IMR-90 (cell line): Measurements from ENCODE around the gene HTR3E. TPM values are rescaled to one million over a fixed set of nuclear protein-coding genes. Genes with fewer than 3 reads are reported as not detected.
"Not testable (repeated sequence)": the region's sequence is repeated elsewhere in the genome, so short reads cannot be mapped to it uniquely, and the experiment has no call there.

Experiments
- ATAC-seq: fragments of 200-7000 bp; cut with Tn5 transposase; 2 replicates; pipeline ENCODE4 v1.9.1; 2020; ENCODE audit warnings: low read depth, mild to moderate bottlenecking, moderate library complexity
- BruUV-seq: library from RNA; stranded (reverse); fragments of 400-500 nt; replicated peaks from 2 replicates; lab custom pipeline; 2021; lab: Mats Ljungman, UMichigan
- CTCF ChIA-PET: fragments of 300-600 bp; formaldehyde crosslinking; extraction: SDS; loops from one replicate; lab custom pipeline; 2021; ENCODE audit warnings: antibody characterized with exemption; lab: Yijun Ruan, JAX
- POLR2A ChIA-PET: fragments of 300-600 bp; sonication (Branson Sonifier 250); formaldehyde crosslinking; loops from one replicate; lab custom pipeline; 2022; ENCODE audit warnings: antibody characterized with exemption; ENCODE audit not compliant: unreplicated experiment; lab: Charles Lee
- DNase-seq: peaks from one replicate; pipeline ENCODE4 v3.0.0; 2013
- H2AFZ ChIP-seq: replicated peaks from 2 replicates; pipeline ENCODE3; 2013; ENCODE audit warnings: low read length, mild to moderate bottlenecking; ENCODE audit not compliant: poor library complexity
- H2AK5ac ChIP-seq: 2 replicates; pipeline ENCODE4 v1.6.1; 2013; ENCODE audit warnings: low read depth, low read length, inconsistent platforms
- H2AK9ac ChIP-seq: replicated peaks from 2 replicates; pipeline ENCODE3; 2013; ENCODE audit warnings: mild to moderate bottlenecking, low read depth, low read length, moderate library complexity; ENCODE audit not compliant: poor library complexity
- H2BK120ac ChIP-seq: 2 replicates; pipeline ENCODE4 v1.6.1; 2013; ENCODE audit warnings: low read depth, low read length, inconsistent platforms
- H2BK15ac ChIP-seq: 3 replicates; pipeline ENCODE4 v1.6.1; 2013; ENCODE audit warnings: low read depth, low read length, inconsistent platforms
- H2BK20ac ChIP-seq: 2 replicates; pipeline ENCODE4 v1.6.1; 2013; ENCODE audit warnings: low read depth, mild to moderate bottlenecking, inconsistent platforms, low read length, moderate library complexity
- H2BK5ac ChIP-seq: 2 replicates; pipeline ENCODE4 v1.6.1; 2013; ENCODE audit warnings: mild to moderate bottlenecking, low read depth, low read length, inconsistent platforms; ENCODE audit not compliant: poor library complexity, severe bottlenecking
- H3K14ac ChIP-seq: replicated peaks from 2 replicates; pipeline ENCODE4 v1.6.1; 2013; ENCODE audit warnings: low read depth, low read length, inconsistent platforms
- H3K18ac ChIP-seq: 2 replicates; pipeline ENCODE4 v1.6.1; 2013; ENCODE audit warnings: low read depth, low read length, control low read depth
- H3K23ac ChIP-seq: 2 replicates; pipeline ENCODE4 v1.6.1; 2013; ENCODE audit warnings: low read depth, low read length, inconsistent platforms
- H3K27ac ChIP-seq: 2 replicates; pipeline ENCODE4 v1.5.1; 2013; ENCODE audit warnings: mild to moderate bottlenecking, control low read depth, low read length; ENCODE audit not compliant: insufficient read depth
- H3K27me3 ChIP-seq: 2 replicates; pipeline ENCODE4 v1.6.1; 2013; ENCODE audit warnings: low read length; ENCODE audit not compliant: control insufficient read depth, insufficient read depth
- H3K36me3 ChIP-seq: 2 replicates; pipeline ENCODE4 v1.6.1; 2013; ENCODE audit warnings: low read length, mixed read lengths; ENCODE audit not compliant: control insufficient read depth, insufficient read depth
- H3K4ac ChIP-seq: 2 replicates; pipeline ENCODE4 v1.6.1; 2013; ENCODE audit warnings: low read depth, low read length, inconsistent platforms
- H3K4me1 ChIP-seq: 2 replicates; pipeline ENCODE4 v1.6.1; 2013; ENCODE audit warnings: low read length, mixed read lengths; ENCODE audit not compliant: control insufficient read depth, insufficient read depth
- H3K4me2 ChIP-seq: 2 replicates; pipeline ENCODE4 v1.6.1; 2013; ENCODE audit warnings: low read depth, mild to moderate bottlenecking, control low read depth, low read length, moderate library complexity
- H3K4me3 ChIP-seq: 2 replicates; pipeline ENCODE4 v1.5.1; 2013; ENCODE audit warnings: low read depth, mild to moderate bottlenecking, control low read depth, low read length, moderate library complexity; ENCODE audit not compliant: insufficient read depth
- H3K56ac ChIP-seq: 2 replicates; pipeline ENCODE4 v1.6.1; 2013; ENCODE audit warnings: low read length, inconsistent platforms; ENCODE audit not compliant: insufficient read depth; ENCODE audit errors: extremely low read depth
- H3K79me1 ChIP-seq, 2 experiments: 2 replicates each; pipeline ENCODE4 v1.6.1; 2013; ENCODE audit warnings: low read length in 2 of 2, inconsistent platforms in 1 of 2, low read depth in 1 of 2
- H3K9ac ChIP-seq: 2 replicates; pipeline ENCODE4 v1.6.1; 2013; ENCODE audit warnings: low read depth, low read length, control low read depth
- H3K9me1 ChIP-seq: 2 replicates; pipeline ENCODE4 v1.6.1; 2013; ENCODE audit warnings: low read length, inconsistent platforms; ENCODE audit not compliant: insufficient read depth
- H3K9me3 ChIP-seq: 2 replicates; pipeline ENCODE4 v1.6.1; 2013; ENCODE audit warnings: low read length; ENCODE audit not compliant: control insufficient read depth, insufficient read depth
- H4K20me1 ChIP-seq: 2 replicates; pipeline ENCODE4 v1.6.1; 2013; ENCODE audit warnings: low read length, inconsistent platforms; ENCODE audit not compliant: insufficient read depth
- H4K5ac ChIP-seq: 2 replicates; pipeline ENCODE4 v1.6.1; 2013; ENCODE audit warnings: mild to moderate bottlenecking, low read depth, low read length, control low read depth
- H4K8ac ChIP-seq, 2 experiments: 2 replicates each; pipeline ENCODE4 v1.6.1; 2013; ENCODE audit warnings: low read depth in 2 of 2, low read length in 2 of 2, control low read depth in 1 of 2, inconsistent platforms in 1 of 2
- H4K91ac ChIP-seq: 2 replicates; pipeline ENCODE4 v1.6.1; 2013; ENCODE audit warnings: low read depth, low read length, inconsistent platforms; ENCODE audit not compliant: insufficient read depth
- WGBS, 2 experiments: methylation state at CpG; one replicate each; pipeline versions ENCODE4 v1.1.5 to v1.1.7; 2013; ENCODE audit warnings: missing lambda C conversion rate in 2 of 2; ENCODE audit not compliant: insufficient read length in 1 of 2; ENCODE audit errors: extremely low coverage in 2 of 2; 5-methylcytosine and 5-hydroxymethylcytosine counted together
- dilution Hi-C: fragments of 300-500 bp; cut with HindIII; formaldehyde crosslinking; loops from one replicate; pipeline ENCODE4 v1.14.3; 2018; ENCODE audit warnings: low sequenced_read_pairs; ENCODE audit not compliant: unreplicated experiment
- in situ Hi-C: fragments of 300-500 bp; cut with MboI; formaldehyde crosslinking; loops from 3 replicates; pipeline ENCODE4 v1.14.3; 2019; ENCODE audit warnings: low sequenced_read_pairs, inconsistent platforms, mixed read lengths
- intact Hi-C: fragments of 100-400 bp; cut with micrococcal nuclease; formaldehyde crosslinking; loops from 2 replicates; pipeline ENCODE4 v1.10.0; 2022
- polyA plus RNA-seq, 3 experiments: library from polyadenylated mRNA; depleted of rRNA; stranded (reverse); fragments of >200 nt; gene quantifications; 2 replicates each; pipeline ENCODE4 v1.2.3, GENCODE V29; 2012; ENCODE audit warnings: low replicate concordance in 1 of 3
- total RNA-seq: library from RNA; depleted of rRNA; stranded (reverse); fragments of >200 nt; gene quantifications from 2 replicates; pipeline ENCODE4 v1.2.3, GENCODE V29; 2012

The HTR3E gene
- total and polyA plus RNA-seq, 2 of the 4 experiments (the other 2 are of a cell fraction): not detected

DNA sequence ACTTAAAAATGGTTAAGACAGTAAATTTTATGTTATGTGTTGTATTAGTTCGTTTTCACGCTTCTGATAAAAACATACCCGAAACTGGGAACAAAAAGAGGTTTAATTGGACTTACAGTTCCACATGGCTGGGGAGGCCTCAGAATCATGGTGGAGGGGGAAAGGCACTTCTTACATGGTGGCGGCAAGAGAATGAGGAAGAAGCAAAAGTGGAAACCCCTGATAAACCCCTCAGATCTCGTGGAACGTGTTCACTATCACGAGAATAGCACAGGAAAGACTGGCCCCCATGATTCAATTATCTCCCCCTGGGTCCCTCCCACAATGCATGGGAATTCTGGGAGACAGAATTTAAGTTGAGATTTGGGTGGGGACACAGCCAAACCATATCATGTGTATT lies 25.7 kb upstream of the HTR3E start:
- H3K23ac ChIP-seq, H2AK9ac ChIP-seq, H4K20me1 ChIP-seq, H2AK5ac ChIP-seq, H3K4me3 ChIP-seq, H2AFZ ChIP-seq, H3K56ac ChIP-seq, H4K8ac ChIP-seq, H3K9me3 ChIP-seq, H2BK15ac ChIP-seq, H2BK20ac ChIP-seq, H3K9ac ChIP-seq, H2BK120ac ChIP-seq, POLR2A ChIA-PET, H3K27ac ChIP-seq, DNase-seq, in situ Hi-C loops, H3K79me1 ChIP-seq, H3K4ac ChIP-seq, intact Hi-C loops, H3K4me1 ChIP-seq, H4K91ac ChIP-seq, H3K14ac ChIP-seq, H2BK5ac ChIP-seq, H3K18ac ChIP-seq, ATAC-seq, H3K27me3 ChIP-seq, H4K5ac ChIP-seq, dilution Hi-C loops, BruUV-seq, H3K9me1 ChIP-seq, H3K36me3 ChIP-seq, H3K4me2 ChIP-seq: not testable (repeated sequence)
- CTCF ChIA-PET: interaction anchor here (0.6 kb wide), 1 partner anchor 78 kb away, joined by 4 read pairs; no protein-coding TSS in a partner anchor
- no CpG with 5 or more reads among the region's 7 CpGs for WGBS, 2 experiments
